Omental fat pad (tissue), 4 donors: ENCODE measurements around the gene GABPB2. TPM values are rescaled to one million over a fixed set of nuclear protein-coding genes. Genes with fewer than 3 reads are reported as not detected.

Source experiments
- ATAC-seq: fragments of 150-250 bp; one replicate; pipeline ENCODE4 v1.9.1; 2016; ENCODE audit warnings: mild to moderate bottlenecking, moderate library complexity; ENCODE audit not compliant: low FRiP score
- DNase-seq: peaks from one replicate; pipeline ENCODE4 v3.0.0-alpha.2; 2019; ENCODE audit warnings: low spot score
- small RNA-seq: library from RNA; depleted of rRNA; stranded (forward); fragments of <200 nt; gene quantifications from one replicate; pipeline ENCODE3, GENCODE V24; 2016
- total RNA-seq, 4 donors: library from RNA; depleted of rRNA; stranded (reverse); fragments of >200 nt; gene quantifications; one replicate each; pipeline ENCODE4 v1.1.0, GENCODE V29; 2016
- TF ChIP-seq, protein P1 (sequence below), 3 donors: fragments of 450-650 bp; IDR thresholded peaks; one replicate each; pipeline ENCODE4 v1.5.1; 2016 to 2017; ENCODE audit warnings: antibody characterized with exemption in 3 of 3, mild to moderate bottlenecking in 3 of 3, moderate library complexity in 2 of 3

The GABPB2 gene
- total RNA-seq, 4 donors from 2014 or later: 15.0 to 36.1 (median 21.2) TPM

DNA sequence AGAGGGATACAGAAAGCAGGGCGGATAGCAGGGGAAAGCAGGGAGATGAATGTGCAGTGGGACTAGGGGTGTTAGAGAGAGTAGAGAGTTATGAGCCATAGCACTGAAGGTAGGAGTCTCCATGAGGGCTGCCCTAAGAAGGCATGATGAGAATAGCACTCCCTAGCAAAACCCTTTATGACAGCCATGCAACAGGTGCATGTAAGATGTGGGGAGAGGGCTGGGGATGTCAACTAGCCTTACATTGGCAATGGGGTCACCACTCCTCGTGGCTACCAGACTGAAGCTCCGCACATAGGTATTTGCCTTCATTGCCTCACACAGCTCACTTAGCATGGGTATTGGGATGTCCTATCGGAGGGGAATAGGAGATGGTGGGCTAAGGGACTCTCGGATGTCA lies 100.6 kb downstream of the GABPB2 start:
- DNase-seq (no peak), ATAC-seq (no peak)
- TF ChIP-seq, protein P1, sequence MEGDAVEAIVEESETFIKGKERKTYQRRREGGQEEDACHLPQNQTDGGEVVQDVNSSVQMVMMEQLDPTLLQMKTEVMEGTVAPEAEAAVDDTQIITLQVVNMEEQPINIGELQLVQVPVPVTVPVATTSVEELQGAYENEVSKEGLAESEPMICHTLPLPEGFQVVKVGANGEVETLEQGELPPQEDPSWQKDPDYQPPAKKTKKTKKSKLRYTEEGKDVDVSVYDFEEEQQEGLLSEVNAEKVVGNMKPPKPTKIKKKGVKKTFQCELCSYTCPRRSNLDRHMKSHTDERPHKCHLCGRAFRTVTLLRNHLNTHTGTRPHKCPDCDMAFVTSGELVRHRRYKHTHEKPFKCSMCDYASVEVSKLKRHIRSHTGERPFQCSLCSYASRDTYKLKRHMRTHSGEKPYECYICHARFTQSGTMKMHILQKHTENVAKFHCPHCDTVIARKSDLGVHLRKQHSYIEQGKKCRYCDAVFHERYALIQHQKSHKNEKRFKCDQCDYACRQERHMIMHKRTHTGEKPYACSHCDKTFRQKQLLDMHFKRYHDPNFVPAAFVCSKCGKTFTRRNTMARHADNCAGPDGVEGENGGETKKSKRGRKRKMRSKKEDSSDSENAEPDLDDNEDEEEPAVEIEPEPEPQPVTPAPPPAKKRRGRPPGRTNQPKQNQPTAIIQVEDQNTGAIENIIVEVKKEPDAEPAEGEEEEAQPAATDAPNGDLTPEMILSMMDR (IDR thresholded peaks at IDR 0.05): no peak

Small RNA genes lying within 50 kb of the gene (small RNA-seq; reads per million reads assigned to genes)
- gene RNU6-884P: not detected

Other genes with a start within 250 kb of the GABPB2 start
- gene ARNT, start 194.2 kb upstream of the GABPB2 start, total RNA-seq: 10 to 100 TPM; 45.0 to 75.0 (median 58.3) TPM
- not detected for gene CTXND2, start 183.6 kb upstream of the GABPB2 start, total RNA-seq
- gene SETDB1, start 144.4 kb upstream of the GABPB2 start, total RNA-seq: 10 to 100 TPM; 23.7 to 32.9 (median 27.8) TPM
- 100 to 1,000 TPM in 3 of 4 donors, 10 to 100 TPM in 1; 96.8 to 144 (median 131) TPM for gene CERS2, start 95.9 kb upstream of the GABPB2 start, total RNA-seq
- 10 to 100 TPM in 1 of 4 donors, 1 to 10 TPM in 2, under 1 TPM in 1; 0.79 to 26.4 (median 5.6) TPM for gene ANXA9, start 88.5 kb upstream of the GABPB2 start, total RNA-seq
- 10 to 100 TPM; 15.5 to 35.4 (median 33.2) TPM for gene MINDY1, start 63.9 kb upstream of the GABPB2 start, total RNA-seq
- 10 to 100 TPM in 3 of 4 donors, 1 to 10 TPM in 1; 6.2 to 20.6 (median 16.2) TPM for gene PRUNE1, start 62.3 kb upstream of the GABPB2 start, total RNA-seq
- gene BNIPL, start 34.2 kb upstream of the GABPB2 start, total RNA-seq: under 1 TPM in 3 of 4 donors, not detected in 1; 0.63 to 0.74 (median 0.69) TPM
- 1 to 10 TPM; 2.8 to 7.8 (median 5.6) TPM for gene C1orf56, start 23.0 kb upstream of the GABPB2 start, total RNA-seq
- gene CDC42SE1, start 11.1 kb upstream of the GABPB2 start, total RNA-seq: 100 to 1,000 TPM in 1 of 4 donors, 10 to 100 TPM in 3; 56.6 to 115 (median 92.0) TPM
- 1 to 10 TPM in 2 of 4 donors, under 1 TPM in 2; 0.47 to 6.6 (median 0.79) TPM for gene MLLT11, start 10.4 kb upstream of the GABPB2 start, total RNA-seq
- gene SEMA6C, start 75.9 kb downstream of the GABPB2 start, total RNA-seq: 10 to 100 TPM in 1 of 4 donors, 1 to 10 TPM in 3; 2.6 to 25.5 (median 4.1) TPM
- gene TNFAIP8L2, start 85.9 kb downstream of the GABPB2 start, total RNA-seq: 10 to 100 TPM in 3 of 4 donors, 1 to 10 TPM in 1; 7.6 to 16.4 (median 13.0) TPM
- 10 to 100 TPM in 2 of 4 donors, 1 to 10 TPM in 2; 4.1 to 11.0 (median 9.8) TPM for gene LYSMD1, start 95.1 kb downstream of the GABPB2 start, total RNA-seq
- gene SCNM1, start 95.4 kb downstream of the GABPB2 start, total RNA-seq: 10 to 100 TPM; 12.0 to 24.7 (median 20.7) TPM
- 1 to 10 TPM in 1 of 4 donors, not detected in 3; 1.9 TPM for gene TMOD4, start 105.2 kb downstream of the GABPB2 start, total RNA-seq
- 10 to 100 TPM; 24.0 to 26.1 (median 24.6) TPM for gene VPS72, start 119.4 kb downstream of the GABPB2 start, total RNA-seq
- 10 to 100 TPM; 31.5 to 94.2 (median 59.4) TPM for gene PIP5K1A, start 127.8 kb downstream of the GABPB2 start, total RNA-seq
- gene PSMD4, start 184.0 kb downstream of the GABPB2 start, total RNA-seq: 100 to 1,000 TPM in 3 of 4 donors, 10 to 100 TPM in 1; 96.4 to 148 (median 131) TPM
- gene ZNF687, start 211.5 kb downstream of the GABPB2 start, total RNA-seq: 10 to 100 TPM; 10.1 to 15.3 (median 14.2) TPM